SK-N-SH treated with all-trans-retinoic acid at 6 μM for 48 hours (cell line): ENCODE data around the gene TDRD3.

ENCODE experiments used
- CSRNP3 ChIP-seq: fragments of 250-450 bp; sonication (Bioruptor Pico); IDR thresholded peaks from 2 replicates; pipeline ENCODE4 v1.5.1; 2021; ENCODE audit warnings: mild to moderate bottlenecking, moderate library complexity
- ISL1 ChIP-seq: fragments of 250-450 bp; sonication (Bioruptor Pico); IDR thresholded peaks from 2 replicates; pipeline ENCODE4 v2.1.2; 2022; ENCODE audit warnings: mild to moderate bottlenecking, moderate library complexity
- OSR1 ChIP-seq: fragments of 250-450 bp; sonication (Bioruptor Pico); IDR thresholded peaks from 2 replicates; pipeline ENCODE4 v1.8.0; 2022; ENCODE audit warnings: moderate library complexity, mild to moderate bottlenecking, inconsistent platforms
- PATZ1 ChIP-seq: fragments of 250-450 bp; sonication (Bioruptor Pico); IDR thresholded peaks from 2 replicates; pipeline ENCODE4 v1.8.0; 2020; ENCODE audit warnings: mild to moderate bottlenecking, moderate library complexity, borderline replicate concordance
- PPARA ChIP-seq: fragments of 250-450 bp; sonication (Bioruptor Pico); IDR thresholded peaks from 2 replicates; pipeline ENCODE4 v1.5.0; 2020; ENCODE audit warnings: mild to moderate bottlenecking, borderline replicate concordance
- RARB ChIP-seq: fragments of 250-450 bp; sonication (Bioruptor Pico); IDR thresholded peaks from 2 replicates; pipeline ENCODE4 v1.8.0; 2021; ENCODE audit warnings: mild to moderate bottlenecking, moderate library complexity
- TCF4 ChIP-seq: fragments of 250-450 bp; sonication (Bioruptor Pico); IDR thresholded peaks from 2 replicates; pipeline ENCODE4 v1.8.0; 2021; ENCODE audit warnings: mild to moderate bottlenecking, moderate library complexity, borderline replicate concordance
- TSHZ2 ChIP-seq: fragments of 250-450 bp; sonication (Bioruptor Pico); IDR thresholded peaks from 2 replicates; pipeline ENCODE4 v1.5.0; 2020; ENCODE audit warnings: mild to moderate bottlenecking, moderate library complexity
- ZFP3 ChIP-seq: fragments of 250-450 bp; sonication (Bioruptor Pico); IDR thresholded peaks from 2 replicates; pipeline ENCODE4 v1.5.0; 2020; ENCODE audit warnings: mild to moderate bottlenecking, moderate library complexity
- ZFP30 ChIP-seq: fragments of 450-650 bp; formaldehyde crosslinking; IDR thresholded peaks from 2 replicates; pipeline ENCODE4 v1.5.0; 2022; ENCODE audit warnings: mild to moderate bottlenecking, moderate library complexity
- ZNF8 ChIP-seq: fragments of 450-650 bp; formaldehyde crosslinking; IDR thresholded peaks from 2 replicates; pipeline ENCODE4 v1.5.0; 2020; ENCODE audit warnings: mild to moderate bottlenecking, moderate library complexity

GRCh38 chr13:60398907-60399589 lies 2.0 kb downstream of the TDRD3 start:
- TF ChIP-seq TCF4 (CRISPR knock-in tag): no peak
- no peak for TF ChIP-seq ZFP30 (CRISPR knock-in tag)
- TF ChIP-seq ISL1: no peak
- TF ChIP-seq PATZ1 (CRISPR knock-in tag): no peak
- TF ChIP-seq OSR1 (CRISPR knock-in tag): no peak
- no peak for TF ChIP-seq TSHZ2 (CRISPR knock-in tag)
- no peak for TF ChIP-seq RARB (CRISPR knock-in tag)
- no peak for TF ChIP-seq PPARA (CRISPR knock-in tag)
- no peak for TF ChIP-seq ZNF8 (CRISPR knock-in tag)
- no peak for TF ChIP-seq CSRNP3 (CRISPR knock-in tag)
- no peak for TF ChIP-seq ZFP3
